Measurements from ENCODE around the gene RBM26.

Gene RBM26

DNA sequence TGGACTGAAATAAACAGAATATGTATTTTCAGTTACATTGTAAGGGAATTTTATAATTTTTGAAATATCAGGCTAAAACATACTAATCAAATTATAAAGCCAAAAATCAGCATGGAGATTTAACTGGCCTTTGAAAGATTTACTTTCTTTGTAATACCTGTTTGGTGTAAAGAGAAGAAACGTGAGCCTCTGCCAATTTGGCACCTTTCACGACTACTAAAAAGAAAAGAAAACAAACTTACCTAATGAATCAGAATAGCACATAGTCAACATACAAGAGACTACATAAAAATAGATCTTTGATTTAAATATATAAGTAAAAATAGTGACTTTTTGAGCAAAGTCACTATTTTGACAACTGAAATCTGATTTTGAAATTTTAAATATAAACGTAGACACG is 87.4 kb downstream of the RBM26 start:
- WGBS, 2 donors (ENCODE audit: extremely low coverage in 2 of 2, insufficient read length in 2 of 2, insufficient replicate concordance in 1 of 2), result no CpG with 5 or more reads among the region's 4 CpGs
- Histone ChIP-seq H2BK120ac (ENCODE audit: low read depth, low read length) (no peak overlapping the region), H3K18ac (ENCODE audit: low read length) (no peak overlapping the region), H3K79me1 (ENCODE audit: low read depth, low read length) (no peaks in the 10 kb centered on the region), H2AK5ac (ENCODE audit: low read depth, low read length) (no peak overlapping the region), H3K36me3 (replicated peaks in 1 of 2; ENCODE audit: control insufficient read depth in 2 of 2, insufficient read depth in 2 of 2, low read length in 2 of 2) (peaks cover 0 to 99% of the 10 kb centered on the region in 2 donors), H3K4ac (ENCODE audit: low read length) (no peak overlapping the region), H3K4me1 (ENCODE audit: control insufficient read depth in 2 of 2, insufficient read depth in 1 of 2, low read depth in 1 of 2, low read length in 2 of 2) (no peaks in the 10 kb centered on the region), H3K14ac (ENCODE audit: low read length) (no peak overlapping the region), H4K91ac (ENCODE audit: low read depth, low read length, poor library complexity) (no peak overlapping the region), H2BK12ac (ENCODE audit: low read length) (no peak overlapping the region), H2BK15ac (ENCODE audit: low read length) (no peak overlapping the region), H4K8ac (ENCODE audit: low read depth, low read length) (no peak overlapping the region), H3K4me3 (ENCODE audit: low read length in 2 of 2) (no peak overlapping the region), H3K9ac (ENCODE audit: low read depth, low read length, poor library complexity) (no peak overlapping the region), H3K27ac (replicated peaks; ENCODE audit: low read length) (no peak overlapping the region), H2BK5ac (ENCODE audit: low read length) (no peak overlapping the region), H3K23ac (ENCODE audit: low read depth, low read length, poor library complexity) (no peak overlapping the region), H3K27me3 (ENCODE audit: control insufficient read depth in 3 of 3, insufficient read depth in 3 of 3, low read depth in 1 of 3, low read length in 3 of 3) (no peaks in the 10 kb centered on the region), H3K4me2 (ENCODE audit: insufficient read depth, low read length, poor library complexity, severe bottlenecking) (no peak overlapping the region), H3K9me3 (replicated peaks in 1 of 2; ENCODE audit: control insufficient read depth in 2 of 2, insufficient read depth in 1 of 2, low read depth in 1 of 2, low read length in 2 of 2) (no peaks in the 10 kb centered on the region), H2AFZ (ENCODE audit: low read length) (no peak overlapping the region)
- DNase-seq (ENCODE audit: low spot score), result no peak

DNA sequence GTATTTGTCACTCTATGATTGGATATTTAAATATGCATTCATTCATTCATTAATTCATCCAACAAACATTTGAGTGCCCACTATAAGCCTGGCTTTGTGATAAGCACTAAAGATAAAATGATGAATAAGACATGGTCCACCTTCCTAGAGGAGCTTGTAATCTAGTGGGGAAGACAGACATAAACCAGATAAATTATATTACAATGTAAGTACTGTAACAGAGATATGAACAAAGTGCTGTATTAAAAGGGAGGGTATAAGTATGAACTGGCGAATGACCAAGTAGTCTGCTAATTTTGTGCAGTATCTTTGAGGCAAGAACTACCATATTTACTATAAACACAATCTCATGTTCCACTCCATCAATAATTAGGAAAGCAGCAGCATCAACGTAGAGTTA is 88.2 kb downstream of the RBM26 start:
- Histone ChIP-seq H3K9ac (ENCODE audit: low read depth, low read length, poor library complexity) (no peak overlapping the region), H3K27ac (replicated peaks; ENCODE audit: low read length) (no peak overlapping the region), H3K9me3 (replicated peaks in 1 of 2; ENCODE audit: control insufficient read depth in 2 of 2, insufficient read depth in 1 of 2, low read depth in 1 of 2, low read length in 2 of 2) (no peaks in the 10 kb centered on the region), H2BK120ac (ENCODE audit: low read depth, low read length) (no peak overlapping the region), H3K18ac (ENCODE audit: low read length) (no peak overlapping the region), H3K4me3 (ENCODE audit: low read length in 2 of 2) (no peak overlapping the region), H2AFZ (ENCODE audit: low read length) (no peak overlapping the region), H2BK5ac (ENCODE audit: low read length) (no peak overlapping the region), H3K23ac (ENCODE audit: low read depth, low read length, poor library complexity) (no peak overlapping the region), H3K4ac (ENCODE audit: low read length) (no peak overlapping the region), H3K4me2 (ENCODE audit: insufficient read depth, low read length, poor library complexity, severe bottlenecking) (no peak overlapping the region), H3K4me1 (ENCODE audit: control insufficient read depth in 2 of 2, insufficient read depth in 1 of 2, low read depth in 1 of 2, low read length in 2 of 2) (no peaks in the 10 kb centered on the region), H2BK15ac (ENCODE audit: low read length) (no peak overlapping the region), H4K8ac (ENCODE audit: low read depth, low read length) (no peak overlapping the region), H3K36me3 (replicated peaks in 1 of 2; ENCODE audit: control insufficient read depth in 2 of 2, insufficient read depth in 2 of 2, low read length in 2 of 2) (peaks cover 0 to 98% of the 10 kb centered on the region in 2 donors), H4K91ac (ENCODE audit: low read depth, low read length, poor library complexity) (no peak overlapping the region), H3K79me1 (ENCODE audit: low read depth, low read length) (no peaks in the 10 kb centered on the region), H3K27me3 (ENCODE audit: control insufficient read depth in 3 of 3, insufficient read depth in 3 of 3, low read depth in 1 of 3, low read length in 3 of 3) (no peaks in the 10 kb centered on the region), H2AK5ac (ENCODE audit: low read depth, low read length) (no peak overlapping the region), H3K14ac (ENCODE audit: low read length) (no peak overlapping the region), H2BK12ac (ENCODE audit: low read length) (no peak overlapping the region)
- no peak for DNase-seq (ENCODE audit: low spot score)
- no CpG with 5 or more reads among the region's 2 CpGs for WGBS, 2 donors (ENCODE audit: extremely low coverage in 2 of 2, insufficient read length in 2 of 2, insufficient replicate concordance in 1 of 2)

DNA sequence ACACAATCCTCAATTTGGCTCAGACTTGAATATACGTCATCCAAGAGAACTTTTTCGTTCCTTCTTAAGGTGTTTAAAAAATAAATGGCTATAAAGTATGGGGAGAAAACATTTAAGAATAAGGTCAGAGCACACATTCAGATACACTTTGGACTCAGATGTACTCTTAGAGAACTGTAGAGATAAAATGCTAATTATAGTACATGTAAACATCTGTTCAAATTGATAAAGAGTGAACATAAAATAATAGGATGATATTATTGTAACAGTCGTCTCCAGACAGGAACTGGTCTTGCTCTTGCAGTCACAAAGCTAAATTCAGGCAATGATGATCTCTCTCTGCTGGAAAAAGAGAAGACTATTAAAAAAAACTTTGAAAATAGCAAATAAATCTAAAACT is 91.4 kb downstream of the RBM26 start:
- Histone ChIP-seq H4K8ac (ENCODE audit: low read depth, low read length) (no peak overlapping the region), H3K27ac (replicated peaks; ENCODE audit: low read length) (no peak overlapping the region), H3K18ac (ENCODE audit: low read length) (no peak overlapping the region), H3K14ac (ENCODE audit: low read length) (no peak overlapping the region), H3K4me1 (ENCODE audit: control insufficient read depth in 2 of 2, insufficient read depth in 1 of 2, low read depth in 1 of 2, low read length in 2 of 2) (no peaks in the 10 kb centered on the region), H2BK12ac (ENCODE audit: low read length) (no peak overlapping the region), H3K4me2 (ENCODE audit: insufficient read depth, low read length, poor library complexity, severe bottlenecking) (no peak overlapping the region), H3K9ac (ENCODE audit: low read depth, low read length, poor library complexity) (no peak overlapping the region), H4K91ac (ENCODE audit: low read depth, low read length, poor library complexity) (no peak overlapping the region), H2BK5ac (ENCODE audit: low read length) (no peak overlapping the region), H3K27me3 (ENCODE audit: control insufficient read depth in 3 of 3, insufficient read depth in 3 of 3, low read depth in 1 of 3, low read length in 3 of 3) (no peaks in the 10 kb centered on the region), H3K4ac (ENCODE audit: low read length) (no peak overlapping the region), H3K4me3 (ENCODE audit: low read length in 2 of 2) (no peak overlapping the region), H2BK120ac (ENCODE audit: low read depth, low read length) (no peak overlapping the region), H2BK15ac (ENCODE audit: low read length) (no peak overlapping the region), H3K36me3 (replicated peaks in 1 of 2; ENCODE audit: control insufficient read depth in 2 of 2, insufficient read depth in 2 of 2, low read length in 2 of 2) (peaks cover 0 to 73% of the 10 kb centered on the region in 2 donors), H2AFZ (ENCODE audit: low read length) (no peak overlapping the region), H2AK5ac (ENCODE audit: low read depth, low read length) (no peak overlapping the region), H3K79me1 (ENCODE audit: low read depth, low read length) (no peaks in the 10 kb centered on the region), H3K9me3 (replicated peaks in 1 of 2; ENCODE audit: control insufficient read depth in 2 of 2, insufficient read depth in 1 of 2, low read depth in 1 of 2, low read length in 2 of 2) (no peaks in the 10 kb centered on the region), H3K23ac (ENCODE audit: low read depth, low read length, poor library complexity) (no peak overlapping the region)
- DNase-seq (ENCODE audit: low spot score), result no peak
- no CpG with 5 or more reads among the region's 3 CpGs for WGBS, 2 donors (ENCODE audit: extremely low coverage in 2 of 2, insufficient read length in 2 of 2, insufficient replicate concordance in 1 of 2)

DNA sequence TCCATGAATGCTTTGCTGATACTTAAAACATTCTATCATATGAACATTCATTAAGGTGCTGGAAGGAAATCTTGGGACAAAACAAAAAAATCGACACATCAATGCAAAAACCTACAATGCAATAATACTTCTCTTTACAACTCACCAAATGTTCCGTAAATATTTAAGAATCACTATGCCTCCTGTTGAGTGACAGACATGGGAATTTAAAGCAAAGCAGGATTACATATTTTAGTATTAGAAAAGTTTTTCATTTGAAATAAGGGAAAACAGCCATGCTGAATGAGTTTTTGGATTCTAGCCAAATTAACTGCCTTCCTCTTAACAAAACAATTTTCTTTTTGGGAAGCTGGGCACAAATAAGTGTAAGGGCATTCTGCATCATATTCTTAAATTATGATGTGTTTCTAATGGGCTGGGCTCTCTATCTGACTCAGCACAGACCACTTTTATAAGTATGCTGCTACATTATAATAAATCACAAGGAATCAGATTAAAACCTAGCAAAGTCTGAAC is 93.7 kb downstream of the RBM26 start:
- Histone ChIP-seq H2BK12ac (ENCODE audit: low read length) (no peak overlapping the region), H3K27me3 (ENCODE audit: control insufficient read depth in 3 of 3, insufficient read depth in 3 of 3, low read depth in 1 of 3, low read length in 3 of 3) (no peaks in the 10 kb centered on the region), H3K23ac (ENCODE audit: low read depth, low read length, poor library complexity) (no peak overlapping the region), H4K91ac (ENCODE audit: low read depth, low read length, poor library complexity) (no peak overlapping the region), H2AK5ac (ENCODE audit: low read depth, low read length) (no peak overlapping the region), H3K4me3 (ENCODE audit: low read length in 2 of 2) (no peak overlapping the region), H3K4me1 (ENCODE audit: control insufficient read depth in 2 of 2, insufficient read depth in 1 of 2, low read depth in 1 of 2, low read length in 2 of 2) (no peaks in the 10 kb centered on the region), H2BK15ac (ENCODE audit: low read length) (no peak overlapping the region), H3K4ac (ENCODE audit: low read length) (no peak overlapping the region), H3K4me2 (ENCODE audit: insufficient read depth, low read length, poor library complexity, severe bottlenecking) (no peak overlapping the region), H2BK120ac (ENCODE audit: low read depth, low read length) (no peak overlapping the region), H3K9me3 (replicated peaks in 1 of 2; ENCODE audit: control insufficient read depth in 2 of 2, insufficient read depth in 1 of 2, low read depth in 1 of 2, low read length in 2 of 2) (no peaks in the 10 kb centered on the region), H3K9ac (ENCODE audit: low read depth, low read length, poor library complexity) (no peak overlapping the region), H2BK5ac (ENCODE audit: low read length) (no peak overlapping the region), H3K27ac (replicated peaks; ENCODE audit: low read length) (no peak overlapping the region), H2AFZ (ENCODE audit: low read length) (no peak overlapping the region), H3K79me1 (ENCODE audit: low read depth, low read length) (no peaks in the 10 kb centered on the region), H3K14ac (ENCODE audit: low read length) (no peak overlapping the region), H3K36me3 (replicated peaks in 1 of 2; ENCODE audit: control insufficient read depth in 2 of 2, insufficient read depth in 2 of 2, low read length in 2 of 2) (peaks cover 0 to 50% of the 10 kb centered on the region in 2 donors), H3K18ac (ENCODE audit: low read length) (no peak overlapping the region), H4K8ac (ENCODE audit: low read depth, low read length) (no peak overlapping the region)
- no CpG with 5 or more reads among the region's 2 CpGs for WGBS, 2 donors (ENCODE audit: extremely low coverage in 2 of 2, insufficient read length in 2 of 2, insufficient replicate concordance in 1 of 2)
- DNase-seq (ENCODE audit: low spot score), result no peak

Measured in neuronal stem cell (in vitro differentiated cells).